Stimulated activated CD4-positive, alpha-beta T cell treated with anti-CD3 and anti-CD28 coated beads, Interleukin-15, amount 100 ng/mL, for 1 hour (primary cell): Measurements from ENCODE around the gene NBEA.

Experiments used
- DNase-seq, 2 donors: peaks; one replicate each; pipeline ENCODE4 v3.0.0-alpha.2; 2020; ENCODE audit warnings: low read depth in 1 of 2, low spot score in 1 of 2

Gene NBEA

DNA sequence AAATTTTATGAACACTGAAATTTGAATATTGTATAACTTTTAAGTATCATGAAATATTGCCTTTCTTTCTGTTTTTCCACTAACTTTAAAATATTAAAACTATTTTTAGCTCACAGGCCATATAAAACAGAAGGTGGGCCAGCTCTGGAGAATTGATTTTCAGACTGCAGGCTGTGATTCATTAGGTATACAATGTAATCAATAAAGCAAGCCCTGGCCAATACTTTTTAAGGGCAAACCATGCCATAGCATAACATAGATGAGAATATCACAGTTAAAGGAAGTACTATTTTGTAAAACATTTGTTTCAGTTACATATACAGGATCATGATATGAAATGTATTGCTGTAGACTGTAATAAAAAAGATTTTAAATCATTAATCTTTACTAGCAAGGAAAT lies 336.8 kb downstream of the NBEA start:
- no peak for DNase-seq

DNA sequence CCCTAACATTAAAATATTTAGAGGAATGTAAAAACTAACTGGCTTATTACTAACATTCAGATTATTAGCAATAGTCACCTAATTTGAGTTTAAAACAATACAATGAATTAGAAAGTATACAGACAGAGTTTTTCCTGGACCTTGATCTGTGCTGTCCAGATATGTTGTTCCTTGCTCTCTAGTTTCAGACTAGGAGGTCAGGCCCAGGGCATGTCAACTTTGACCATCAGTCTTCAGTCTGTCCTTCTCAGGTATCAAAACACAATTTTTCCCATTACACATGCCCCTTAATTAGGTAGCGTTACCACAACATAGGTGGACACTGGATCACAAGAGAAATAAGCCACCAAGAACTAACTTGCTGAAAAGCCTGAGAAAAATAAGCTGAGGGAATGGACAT lies 337.4 kb downstream of the NBEA start:
- no peak for DNase-seq

DNA sequence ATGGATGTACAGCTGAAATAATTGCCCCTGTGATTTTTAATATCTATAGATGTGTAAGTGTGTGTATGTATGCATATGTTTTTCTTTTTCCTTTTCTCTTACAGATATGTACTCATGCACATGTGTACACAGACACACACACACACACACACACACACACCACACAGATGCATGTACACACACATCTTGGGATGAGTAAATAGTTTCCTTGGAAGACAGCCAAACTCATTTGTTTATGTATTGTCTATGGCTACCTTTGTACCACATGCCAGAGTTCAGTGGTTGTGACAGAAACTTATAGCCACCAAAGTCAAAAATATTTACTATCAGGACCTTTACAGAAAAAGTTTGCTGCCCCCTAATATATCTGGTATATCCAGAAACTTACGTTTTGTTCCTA lies 341.8 kb downstream of the NBEA start:
- DNase-seq, result no peak

DNA sequence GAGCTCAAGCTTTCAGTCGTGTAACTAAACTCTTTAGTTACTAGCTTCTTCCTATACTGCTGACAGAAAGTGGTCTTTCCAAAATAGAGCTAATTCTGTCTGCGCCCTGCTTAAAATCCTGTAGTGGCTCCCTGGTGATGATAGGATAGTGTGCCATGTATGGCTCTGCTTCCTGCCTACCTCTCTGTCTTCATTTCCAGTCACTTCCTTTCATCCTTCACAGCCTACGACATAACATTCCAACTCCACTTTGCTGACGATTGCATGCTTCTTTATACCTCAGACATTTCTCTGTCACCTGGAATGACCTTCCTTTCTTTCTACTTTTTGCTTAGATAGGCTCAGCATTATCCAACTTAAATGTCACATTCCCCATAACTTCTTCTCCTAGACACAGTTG lies 343.6 kb downstream of the NBEA start:
- DNase-seq, result no peak

DNA sequence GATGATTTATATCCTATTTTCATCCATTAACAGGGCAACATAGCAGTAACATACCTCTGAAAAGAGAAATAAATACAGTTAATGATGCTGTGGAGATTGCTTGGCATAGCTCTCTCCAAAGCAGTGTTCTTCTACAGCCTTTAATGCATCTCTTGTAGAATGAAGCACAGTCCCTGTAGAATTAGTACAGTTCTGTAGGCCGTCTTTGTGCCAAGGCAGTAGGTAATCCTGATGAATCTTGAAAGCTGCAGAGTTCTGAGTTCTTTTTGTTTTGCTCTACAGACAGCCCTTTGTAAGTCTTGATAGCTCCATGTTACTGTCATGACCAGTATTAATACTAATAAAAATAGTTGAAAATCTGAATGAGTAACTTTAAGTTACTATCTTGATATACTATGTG lies 350.3 kb downstream of the NBEA start:
- DNase-seq, result no peak

DNA sequence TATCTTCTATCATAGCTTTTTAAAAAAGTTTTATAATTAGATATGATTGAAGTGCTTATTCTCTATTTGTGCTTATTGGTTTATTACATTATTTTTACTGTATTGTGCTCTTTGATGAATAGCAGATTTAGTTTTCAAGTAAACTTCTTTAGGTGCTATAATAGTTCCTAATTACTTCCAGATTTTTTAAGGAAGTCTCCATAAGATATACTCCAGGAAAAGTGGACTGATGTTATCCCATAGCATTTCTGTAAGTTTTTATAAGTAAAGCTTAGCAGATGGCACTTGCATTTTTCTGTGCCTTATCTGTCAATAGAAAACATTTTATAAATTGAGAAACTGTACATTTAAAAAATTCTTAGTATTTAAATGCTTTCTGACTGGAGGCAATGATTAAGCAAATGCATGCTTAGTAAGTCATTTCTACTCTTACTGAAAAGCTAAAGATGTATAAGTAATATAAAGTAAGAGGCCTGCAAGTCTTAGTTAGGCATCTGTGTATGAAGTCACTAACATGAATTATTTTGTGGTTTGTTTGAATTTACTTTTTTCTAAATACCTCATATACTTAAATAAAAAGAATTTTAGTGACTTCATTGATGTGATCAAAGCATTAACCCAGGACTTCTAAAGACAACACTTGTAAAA lies 351.6 kb downstream of the NBEA start:
- DNase-seq, result no peak

DNA sequence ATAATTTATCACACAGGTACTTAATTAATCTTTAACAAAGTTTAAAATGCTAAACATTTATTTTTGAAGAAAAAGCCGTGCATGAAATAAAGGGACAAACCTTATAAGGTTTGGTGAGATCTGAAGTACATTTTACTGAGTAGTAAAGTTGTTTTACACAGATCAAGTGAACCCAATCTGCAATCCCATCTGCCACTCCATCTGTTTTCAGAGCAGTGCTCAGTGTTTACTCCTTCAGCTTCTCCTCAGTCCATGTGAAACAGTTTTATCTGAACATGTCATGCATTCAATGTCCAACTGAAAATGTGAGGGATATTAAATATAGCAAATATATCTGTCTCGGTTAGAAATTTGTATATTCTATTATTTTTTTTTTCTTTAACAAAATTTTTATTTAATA lies 367.6 kb downstream of the NBEA start:
- DNase-seq, result no peak

DNA sequence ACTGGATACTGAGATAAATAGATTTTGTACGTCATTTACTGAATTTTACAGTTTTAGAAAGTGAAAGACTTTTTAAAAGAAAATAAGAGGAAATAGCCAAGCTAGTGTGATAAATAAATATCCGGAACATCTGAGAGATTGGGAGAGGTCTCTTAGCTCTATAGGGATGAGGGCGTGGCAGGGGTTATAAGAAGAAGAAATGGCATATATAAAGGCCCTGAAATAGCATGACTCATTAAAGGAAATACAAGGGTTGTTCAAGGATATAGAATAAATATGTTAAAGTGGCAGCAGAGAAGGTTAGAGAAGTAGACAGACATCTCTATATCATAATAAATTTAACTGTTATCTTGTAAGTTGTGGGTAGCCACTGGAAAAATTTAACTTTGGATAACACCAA lies 390.1 kb downstream of the NBEA start:
- no peak for DNase-seq

DNA sequence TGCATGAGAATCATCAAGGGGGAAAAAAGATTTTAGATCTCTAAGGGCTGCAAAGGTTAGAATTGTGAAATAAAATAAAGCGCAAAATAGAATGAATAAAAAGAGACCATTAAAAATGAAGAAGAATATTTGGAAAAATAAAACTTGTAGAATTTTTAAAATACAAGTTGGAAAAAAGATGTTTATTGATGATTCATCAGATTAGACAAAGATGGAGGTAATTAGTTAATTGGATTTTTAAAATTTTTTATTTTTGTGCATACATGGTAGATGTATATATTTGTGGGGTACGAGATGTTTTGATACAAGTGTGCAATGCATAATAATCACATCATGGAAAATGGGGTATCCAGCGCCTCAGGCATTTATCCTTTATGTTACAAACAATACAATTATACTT lies 391.1 kb downstream of the NBEA start:
- DNase-seq, result no peak

DNA sequence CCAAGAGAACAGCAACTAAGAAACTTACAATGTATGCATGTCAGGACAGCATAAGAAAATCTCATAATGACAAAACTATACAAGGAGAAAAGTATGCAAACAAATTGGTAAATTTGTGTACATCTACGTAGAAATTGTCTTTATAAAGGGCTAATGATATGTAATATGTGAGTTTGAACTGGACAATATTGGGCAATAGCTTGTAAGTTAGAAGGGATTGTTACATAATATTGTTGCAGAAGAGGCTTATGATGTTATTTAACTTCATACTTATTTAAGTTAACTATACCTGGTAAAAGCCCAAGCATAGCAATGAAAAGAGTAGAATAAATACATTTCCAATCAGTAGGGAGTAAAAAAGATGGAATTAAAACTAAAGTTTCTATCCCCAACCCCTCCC lies 400.4 kb downstream of the NBEA start:
- no peak for DNase-seq

DNA sequence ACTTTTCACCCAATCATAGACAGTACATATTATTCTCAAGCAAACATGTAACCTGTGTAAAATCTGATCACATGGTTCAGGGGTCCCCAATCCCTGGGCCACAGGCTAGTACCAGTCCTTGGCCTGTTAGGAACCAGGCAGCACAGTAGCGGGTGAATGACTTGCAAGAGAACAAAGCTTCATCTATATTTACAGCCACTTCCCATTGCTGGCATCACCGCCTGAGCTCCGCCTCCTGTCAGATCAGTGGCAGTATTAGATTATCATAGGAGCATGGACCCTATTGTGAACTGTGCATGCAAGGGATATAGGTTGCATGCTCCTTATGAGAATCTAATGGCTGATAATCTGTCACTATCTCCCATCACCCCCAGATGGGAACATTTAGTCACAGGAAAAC lies 401.3 kb downstream of the NBEA start:
- no peak for DNase-seq

DNA sequence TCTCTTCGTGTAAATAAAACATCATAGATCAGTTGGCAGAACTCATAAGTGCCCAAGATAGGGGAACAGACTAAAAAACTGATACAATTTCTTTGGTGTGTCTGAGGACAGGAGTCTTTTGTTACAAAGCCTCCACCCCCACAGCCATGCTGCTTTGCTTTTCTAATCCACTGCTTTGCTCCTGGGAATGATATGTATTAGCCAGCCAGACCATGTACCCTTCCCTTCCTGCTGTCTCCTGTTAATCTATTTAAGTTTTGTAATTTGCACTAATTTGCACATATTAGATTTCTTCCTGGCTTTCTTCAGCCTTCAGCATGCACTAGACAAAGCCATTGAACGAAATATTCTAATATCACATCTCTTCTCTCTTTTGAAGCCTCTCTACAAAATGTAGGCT lies 403.9 kb downstream of the NBEA start:
- no peak for DNase-seq

DNA sequence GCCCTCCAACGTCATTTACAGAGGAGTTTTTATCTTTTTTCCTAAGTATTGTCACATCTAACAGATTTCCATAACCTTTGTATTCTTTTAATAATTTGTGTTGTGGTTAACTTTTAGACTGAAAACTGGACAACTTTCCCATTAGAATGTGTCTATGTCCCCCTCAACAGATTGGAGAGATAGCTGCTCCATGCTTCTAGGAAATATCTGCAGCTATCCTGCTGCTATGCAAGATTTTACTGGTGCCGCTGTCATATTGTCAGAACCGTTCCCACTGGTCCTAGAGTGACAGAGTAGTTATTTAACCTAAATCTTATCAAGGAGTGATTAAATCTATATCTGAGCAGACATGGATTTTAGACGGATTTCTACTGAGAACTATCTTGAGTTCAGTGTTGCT lies 404.4 kb downstream of the NBEA start:
- DNase-seq, result no peak

DNA sequence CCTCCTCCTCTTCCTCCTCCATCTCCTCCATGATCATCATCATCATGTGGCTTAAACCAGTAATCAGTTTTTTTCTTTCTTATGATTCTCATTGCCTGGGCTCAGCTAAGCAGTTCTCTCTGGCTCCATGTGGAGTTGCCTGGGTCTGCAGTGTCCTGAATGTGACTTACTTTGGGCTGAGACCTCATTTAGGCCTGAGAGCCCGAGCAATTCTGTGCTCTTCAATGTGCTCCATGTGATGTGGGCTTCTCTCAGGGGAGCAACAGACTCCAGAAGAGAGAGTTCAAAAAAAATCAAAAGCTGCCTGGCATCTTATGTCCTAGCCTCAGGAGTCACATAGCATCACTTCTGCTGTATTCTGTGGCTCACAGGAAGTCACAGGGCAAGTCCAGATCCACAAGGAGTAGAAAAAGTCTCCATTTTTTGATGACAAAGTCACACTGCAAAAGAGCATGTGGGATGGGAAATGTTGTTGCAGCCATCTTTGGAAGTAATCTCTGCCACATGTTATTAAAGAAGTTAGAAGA lies 405.7 kb downstream of the NBEA start:
- no peak for DNase-seq

DNA sequence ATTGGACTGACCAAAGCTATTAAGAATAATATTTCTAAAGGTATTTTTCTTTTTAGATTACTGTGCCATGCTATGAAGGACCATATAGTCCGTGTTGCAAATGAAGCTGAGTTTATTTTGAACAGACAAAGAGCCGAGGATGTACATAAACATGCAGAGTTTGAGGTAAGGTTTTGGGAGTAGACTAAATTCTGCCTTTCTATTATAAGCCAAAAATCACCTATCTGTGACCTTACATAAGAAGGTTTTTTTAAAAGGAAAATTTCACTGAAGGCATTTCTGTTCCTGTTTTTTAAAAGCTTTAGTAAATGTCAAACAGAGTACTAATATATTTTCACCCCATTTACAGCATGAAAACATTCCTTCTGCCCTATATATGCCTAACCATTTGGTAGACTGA lies 407.0 kb downstream of the NBEA start:
- no peak for DNase-seq

DNA sequence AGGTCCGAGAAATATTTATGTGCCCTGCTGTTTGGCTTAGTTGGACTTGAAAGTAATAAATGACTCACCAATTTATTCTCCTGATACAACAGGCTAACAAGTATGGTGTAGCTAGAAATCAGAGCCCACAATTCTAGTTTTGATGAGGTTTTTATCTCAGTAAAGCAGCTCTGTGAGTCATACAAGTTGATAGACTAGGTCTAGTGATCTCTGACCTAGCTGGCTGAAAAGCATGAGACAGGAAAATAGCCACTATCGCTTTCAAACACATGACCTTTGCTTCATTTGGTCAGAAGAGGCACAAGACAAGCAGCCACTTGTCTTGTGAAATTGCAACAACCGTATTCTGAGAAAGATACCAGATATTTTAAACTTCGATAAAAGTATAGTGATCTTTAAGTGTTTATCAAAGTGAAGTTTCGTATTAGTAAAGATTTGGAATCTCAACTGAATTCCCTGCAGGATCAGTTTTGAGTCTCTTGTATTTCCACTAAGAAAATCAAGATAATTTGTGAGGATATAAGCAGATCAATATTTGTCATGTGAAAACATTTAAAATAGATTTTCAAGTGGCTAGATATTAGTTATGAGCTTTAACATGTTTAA lies 407.7 kb downstream of the NBEA start:
- DNase-seq, result no peak

DNA sequence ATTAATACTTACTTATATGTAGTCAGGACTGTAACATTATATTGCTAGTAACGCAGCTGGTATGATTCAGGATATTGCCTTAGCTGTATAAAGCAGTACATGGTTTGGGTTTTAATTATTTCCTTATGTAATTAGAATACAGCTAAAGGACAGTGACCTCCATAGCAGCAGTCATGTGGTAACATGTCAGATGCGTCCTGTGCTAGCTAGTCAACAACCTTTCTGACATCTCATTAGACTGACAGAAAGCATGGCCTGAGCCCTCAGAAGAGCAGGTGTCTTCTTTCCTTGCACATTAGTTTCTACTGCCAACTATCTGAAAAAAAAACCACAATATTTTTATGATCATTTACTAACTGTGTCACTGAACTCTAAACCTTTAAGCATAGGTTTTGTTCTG lies 412.2 kb downstream of the NBEA start:
- DNase-seq, result no peak

DNA sequence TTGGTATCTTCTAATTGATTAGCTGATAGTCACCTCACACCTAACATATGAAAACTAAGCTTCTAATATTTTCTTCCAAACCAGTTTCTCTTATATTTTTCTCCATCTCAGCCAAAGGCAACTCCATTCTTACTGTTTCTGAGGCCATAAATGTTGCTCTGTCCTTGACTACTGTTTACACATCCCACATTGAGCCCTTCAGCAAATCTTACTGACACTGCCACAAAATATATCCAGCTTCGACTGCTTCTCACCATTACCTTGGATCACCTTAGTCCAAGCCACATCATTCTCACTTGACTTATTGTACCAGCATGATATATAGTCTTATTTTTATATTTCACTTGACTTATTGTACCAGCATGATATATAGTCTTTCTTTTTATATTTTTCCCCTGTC lies 412.8 kb downstream of the NBEA start:
- no peak for DNase-seq

DNA sequence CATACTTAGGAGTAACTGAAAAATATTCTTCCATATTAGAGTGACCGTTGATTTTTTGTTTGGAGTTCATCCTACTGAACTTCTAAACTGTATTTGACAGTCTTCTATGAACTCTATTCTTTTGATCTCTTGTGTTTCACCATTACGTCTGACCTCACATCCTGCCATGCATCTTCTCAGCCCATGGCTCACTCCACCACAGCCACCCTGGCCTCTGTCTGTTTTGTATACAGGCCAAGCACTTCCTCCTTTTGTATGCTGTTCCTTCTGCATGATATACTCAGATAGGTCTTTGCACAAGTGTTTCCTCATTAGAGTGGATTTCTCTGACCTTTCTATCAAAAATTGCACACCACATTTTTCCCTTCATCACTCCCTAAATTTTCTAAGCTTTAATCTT lies 414.5 kb downstream of the NBEA start:
- DNase-seq, result no peak

DNA sequence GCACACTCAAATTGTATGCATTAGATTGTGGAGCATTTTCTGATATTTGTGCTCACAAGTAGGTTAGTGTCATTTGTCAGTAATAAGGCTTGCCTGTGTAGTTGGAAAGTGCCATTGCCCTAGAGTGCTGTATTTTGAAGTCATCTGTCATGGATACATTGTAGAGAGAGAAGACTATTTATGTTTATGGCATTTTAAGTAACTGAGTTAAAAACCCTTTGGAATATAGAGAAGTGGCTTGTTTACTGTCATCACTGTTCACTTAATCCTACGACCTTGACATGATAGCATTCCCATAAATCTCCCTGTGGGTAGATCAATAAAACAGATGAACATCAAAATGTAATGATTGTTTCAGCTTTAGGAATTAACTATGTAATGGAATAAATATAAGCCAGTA lies 423.8 kb downstream of the NBEA start:
- no peak for DNase-seq

DNA sequence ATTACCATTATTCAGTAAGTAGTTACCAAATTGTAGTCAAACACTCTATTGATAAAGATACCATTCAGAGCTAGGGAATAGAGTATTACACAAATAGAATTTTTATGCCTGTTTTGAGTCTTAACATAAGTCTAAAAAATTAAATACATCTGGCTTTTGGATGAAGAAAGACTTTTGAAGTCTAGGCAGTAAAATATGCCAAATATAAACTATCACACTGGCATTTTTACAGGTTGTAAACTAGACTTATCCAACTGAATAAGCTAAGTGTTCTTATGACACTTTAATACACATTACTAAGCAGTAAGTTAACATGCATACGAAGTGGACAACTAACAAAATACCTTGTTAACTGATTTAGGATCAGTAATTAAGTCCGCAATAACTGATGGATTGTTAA lies 425.5 kb downstream of the NBEA start:
- no peak for DNase-seq

DNA sequence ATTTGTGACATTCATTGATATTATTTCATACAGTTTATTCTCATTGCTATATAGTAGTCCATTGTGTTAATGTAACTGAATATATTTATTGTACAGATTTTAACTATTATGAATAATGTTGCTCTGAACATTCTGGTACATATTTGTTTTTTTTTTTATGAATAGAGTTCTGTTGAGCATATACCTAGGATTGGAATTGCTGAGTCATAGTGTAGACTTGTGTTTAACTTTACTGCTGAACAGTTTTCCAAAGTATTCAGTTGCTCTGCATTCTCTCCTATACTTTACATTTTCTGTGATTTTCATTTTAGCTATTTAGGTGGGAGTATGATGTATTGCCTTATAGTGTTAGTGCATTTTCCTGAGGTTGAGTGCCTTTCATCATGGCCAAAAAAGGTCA lies 436.9 kb downstream of the NBEA start:
- no peak for DNase-seq

DNA sequence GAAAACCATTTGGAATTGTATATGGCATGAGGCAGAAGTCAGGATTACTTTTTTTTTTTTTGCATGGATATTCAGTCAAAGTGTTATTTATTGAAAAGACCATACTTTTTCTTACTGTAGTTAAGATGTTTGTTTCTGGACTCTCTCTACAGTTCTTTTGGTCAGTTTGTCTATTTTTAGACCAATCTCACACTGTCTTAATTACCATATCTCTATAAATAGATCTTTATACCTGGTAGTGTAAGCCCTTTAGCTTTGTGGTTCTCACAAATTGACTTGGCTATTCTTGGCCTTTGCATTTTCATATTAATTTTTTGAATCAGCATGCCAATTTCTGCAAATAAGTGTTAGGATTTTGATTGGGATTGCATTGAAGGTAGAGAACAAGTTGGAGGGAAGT lies 437.6 kb downstream of the NBEA start:
- DNase-seq, result no peak
